GM19025 (cell line): ENCODE data around the gene SNED1.

Experiments
- ATAC-seq: cut with Tn5 transposase; IDR thresholded peaks from one replicate; pipeline ENCODE4 v1.9.1; 2021; ENCODE audit warnings: mild to moderate bottlenecking, low read depth, moderate library complexity; ENCODE audit not compliant: unreplicated experiment

SNED1 gene

DNA sequence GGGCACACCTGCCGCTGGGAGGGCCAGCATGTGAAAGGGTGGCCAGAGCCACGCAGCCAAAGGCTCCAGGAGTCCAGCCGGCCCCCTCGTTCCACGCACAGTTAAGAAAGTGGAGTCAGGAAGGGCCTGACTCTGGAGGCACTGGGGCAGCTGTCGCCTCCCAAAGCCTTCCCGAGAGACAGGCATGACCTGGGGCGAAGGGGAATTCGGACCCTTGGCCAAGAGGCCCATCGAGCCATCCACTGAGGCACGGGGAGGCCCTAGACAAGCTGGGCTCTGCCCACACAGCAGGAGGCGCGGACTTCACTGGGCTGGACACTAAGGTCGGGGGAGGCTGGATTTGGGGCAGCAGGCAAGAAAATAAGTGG lies 38.5 kb upstream of the SNED1 start:
- no peak for ATAC-seq

DNA sequence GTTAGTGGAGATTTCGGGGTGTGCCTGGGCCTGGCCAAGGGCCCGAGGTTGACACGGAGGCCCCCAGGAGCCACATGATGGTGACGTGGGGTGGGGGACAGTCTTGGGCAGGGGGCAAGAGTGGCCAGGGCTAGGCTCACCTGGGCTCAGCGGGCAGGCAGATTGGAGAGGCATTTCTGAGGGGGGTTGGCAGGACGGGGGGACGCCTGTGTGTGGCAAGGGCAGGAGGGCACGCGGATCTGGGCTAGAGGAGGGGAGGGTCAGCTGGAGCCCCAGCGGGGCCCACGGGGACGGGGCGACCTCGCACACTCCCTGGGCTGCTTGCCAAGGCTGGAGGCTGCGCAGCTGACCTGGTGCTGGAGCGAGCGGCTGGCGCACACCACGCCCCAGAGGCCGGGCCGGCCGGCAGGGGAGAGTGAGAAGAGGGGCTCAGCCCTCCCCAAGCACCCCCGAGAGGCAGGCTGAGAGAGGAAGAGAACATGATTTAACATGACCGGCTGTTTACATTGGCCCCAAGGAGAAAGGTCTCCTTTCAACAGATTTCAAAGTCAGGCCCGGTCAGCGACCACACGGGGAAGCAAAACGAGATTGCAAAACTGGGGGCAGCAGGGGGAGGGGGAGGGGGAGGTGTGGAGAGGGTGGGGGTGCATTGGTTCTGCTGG lies 38.0 kb upstream of the SNED1 start:
- no peak for ATAC-seq

DNA sequence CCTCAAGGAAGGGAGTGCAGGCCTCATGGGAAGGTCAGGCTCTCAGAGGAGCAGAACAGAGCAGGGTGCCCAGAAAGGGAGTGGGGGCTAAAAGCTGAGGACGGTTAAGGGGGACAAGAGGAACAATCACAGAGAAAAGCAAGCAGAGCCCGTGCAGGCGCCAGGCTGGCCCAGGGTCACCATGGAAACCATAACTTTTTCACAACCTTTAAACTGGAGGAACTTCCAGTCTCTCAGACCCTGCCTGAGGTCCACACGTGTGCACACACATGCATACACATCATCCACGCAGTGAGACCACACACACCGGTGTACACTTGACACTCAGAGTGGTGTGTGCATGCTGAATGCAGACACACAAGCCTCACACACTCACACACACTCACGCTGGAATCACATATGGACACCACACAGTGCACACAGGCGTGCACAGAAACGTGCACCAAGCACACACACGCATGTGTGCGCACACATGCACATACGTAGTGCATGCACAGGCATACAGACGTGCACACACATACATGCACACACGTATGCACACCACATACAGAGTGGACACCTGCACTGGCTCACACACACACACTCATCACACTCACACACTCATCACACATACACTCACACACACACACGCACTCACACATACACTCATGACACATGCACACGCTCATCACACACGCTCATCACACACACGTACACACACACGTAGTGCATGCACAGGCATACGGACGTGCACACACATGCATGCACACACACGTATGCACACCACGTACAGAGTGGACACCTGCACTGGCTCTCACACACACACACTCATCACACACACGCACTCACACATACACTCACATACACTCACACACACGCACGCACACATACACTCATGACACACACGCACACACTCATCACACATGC lies 37.2 kb upstream of the SNED1 start:
- ATAC-seq: no peak

DNA sequence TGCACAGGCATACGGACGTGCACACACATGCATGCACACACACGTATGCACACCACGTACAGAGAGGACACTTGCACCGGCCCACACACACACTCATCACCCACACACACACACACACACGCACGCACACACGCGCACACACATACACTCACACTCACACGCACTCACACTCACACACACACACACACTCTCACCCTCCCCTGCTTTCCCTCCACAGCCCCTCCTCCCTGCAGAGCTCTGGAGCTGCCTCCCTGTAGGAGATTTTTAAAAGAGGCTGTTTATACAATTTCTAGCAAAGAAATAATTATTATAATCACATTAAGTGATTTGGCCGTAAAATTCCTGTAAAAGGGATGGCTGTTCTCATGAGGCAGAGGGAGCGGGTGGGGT lies 36.5 kb upstream of the SNED1 start:
- ATAC-seq: no peak

DNA sequence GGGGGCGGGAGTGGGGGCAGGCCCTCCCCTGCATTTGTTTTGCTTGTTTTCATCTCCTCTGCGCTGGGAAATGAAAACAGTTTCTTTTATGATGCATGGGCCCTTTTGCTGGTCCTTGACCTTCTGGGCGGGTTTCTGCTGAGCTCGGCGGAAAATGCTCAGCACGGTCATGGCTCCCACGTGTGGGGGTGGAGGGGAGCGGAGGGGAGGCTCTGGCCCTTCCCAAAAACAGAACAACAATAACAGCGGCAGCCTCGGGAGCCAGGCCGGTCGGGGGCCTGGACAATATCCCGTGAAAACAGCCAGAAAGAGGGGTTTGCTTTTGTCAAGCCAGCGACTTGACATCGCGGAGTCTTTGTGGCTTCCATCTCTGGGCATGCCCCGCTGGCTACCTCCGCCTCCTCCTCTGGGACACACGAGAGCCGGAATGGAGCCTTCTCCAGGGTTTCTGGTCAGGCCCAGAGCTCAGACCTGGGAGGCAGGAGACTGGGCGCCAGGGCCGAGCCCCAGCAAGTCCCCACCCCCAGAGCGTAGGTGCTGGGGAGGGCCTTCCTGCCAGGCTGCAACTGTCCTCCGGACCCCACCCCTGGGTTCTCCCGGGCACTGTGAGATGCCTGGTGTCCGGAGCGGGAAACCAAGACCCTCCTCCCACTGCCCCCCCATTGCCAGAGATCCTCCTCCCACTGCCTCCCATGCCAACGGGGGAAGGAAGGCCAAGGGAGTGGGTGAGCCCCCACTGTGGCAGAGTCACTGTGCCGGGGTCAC lies 35.9 kb upstream of the SNED1 start:
- ATAC-seq: no peak

DNA sequence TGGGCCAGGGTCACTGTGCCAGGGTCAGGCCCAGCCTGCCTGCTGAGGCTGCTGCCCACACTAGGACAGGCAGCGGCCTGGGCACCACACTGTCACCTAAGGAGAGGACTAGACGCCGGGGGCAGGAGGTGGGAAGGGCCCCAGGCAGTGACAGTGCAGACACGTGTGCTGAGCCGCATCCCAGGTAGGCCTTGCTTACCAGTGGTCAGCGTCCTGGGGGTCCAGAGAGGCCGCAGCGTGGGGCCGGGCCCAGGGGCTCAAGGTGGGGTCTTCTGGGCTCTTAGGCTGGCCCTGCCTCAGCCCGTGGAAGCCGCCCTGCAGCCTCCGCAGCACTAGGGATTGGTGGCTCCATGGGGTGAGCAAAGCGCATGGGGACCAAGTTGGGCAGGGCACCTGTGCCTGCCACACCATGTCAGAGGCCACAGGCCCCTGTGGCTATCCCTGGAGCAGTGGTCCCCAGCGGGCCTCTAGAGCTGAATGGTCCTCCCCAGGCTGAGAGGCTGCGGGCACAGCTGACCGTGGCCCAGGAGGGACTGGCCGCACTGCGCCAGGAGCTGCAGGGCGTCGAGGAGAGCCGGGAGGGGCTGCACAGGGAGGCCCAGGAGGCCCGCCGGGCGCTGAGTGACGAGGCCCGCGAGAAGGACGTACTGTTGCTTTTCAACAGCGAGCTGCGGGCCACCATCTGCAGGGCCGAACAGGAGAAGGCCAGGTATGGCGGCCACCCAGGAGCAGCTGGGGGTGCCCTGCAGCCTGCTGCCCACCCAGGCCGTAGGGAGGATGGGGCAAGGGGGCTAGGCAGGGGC lies 35.2 kb upstream of the SNED1 start:
- no peak for ATAC-seq

DNA sequence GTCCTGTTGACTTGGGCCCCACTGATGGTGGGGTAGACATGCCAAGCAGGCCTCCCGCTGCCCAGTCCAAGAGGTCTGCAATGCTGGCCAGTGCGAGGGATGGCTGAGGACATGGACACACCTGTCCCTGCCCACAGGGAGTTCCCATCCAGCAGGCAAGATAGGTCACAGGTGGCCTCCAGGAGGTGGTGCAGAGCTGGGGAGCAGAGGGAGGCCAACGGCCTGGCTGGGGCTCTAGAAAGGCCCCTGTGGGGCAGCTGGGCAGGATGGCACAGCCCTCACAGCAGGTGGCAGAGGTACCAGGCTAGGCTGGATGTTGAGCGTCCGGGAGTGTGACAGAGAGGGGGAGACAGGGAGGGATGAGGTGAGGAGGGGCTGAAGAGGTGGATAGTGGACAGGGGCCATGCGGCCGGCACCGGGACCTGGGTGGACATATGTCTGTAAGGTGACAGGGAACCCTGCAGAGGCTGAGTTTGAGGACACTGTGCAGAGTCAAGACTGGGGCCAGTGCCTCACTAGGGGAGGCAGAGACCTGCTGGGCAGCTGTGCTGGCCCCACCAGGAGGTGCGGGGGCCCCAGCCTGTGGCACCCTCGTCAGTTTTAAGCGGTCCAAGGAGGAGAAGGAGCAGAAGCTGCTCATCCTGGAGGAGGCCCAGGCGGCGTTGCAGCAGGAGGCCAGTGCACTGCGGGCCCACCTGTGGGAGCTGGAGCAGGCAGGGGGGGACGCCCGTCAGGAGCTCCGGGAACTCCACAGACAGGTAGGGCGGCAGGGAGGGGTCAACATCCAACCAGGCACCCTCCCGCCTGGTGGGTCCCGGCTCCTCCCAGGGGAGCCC lies 34.3 kb upstream of the SNED1 start:
- ATAC-seq: no peak

DNA sequence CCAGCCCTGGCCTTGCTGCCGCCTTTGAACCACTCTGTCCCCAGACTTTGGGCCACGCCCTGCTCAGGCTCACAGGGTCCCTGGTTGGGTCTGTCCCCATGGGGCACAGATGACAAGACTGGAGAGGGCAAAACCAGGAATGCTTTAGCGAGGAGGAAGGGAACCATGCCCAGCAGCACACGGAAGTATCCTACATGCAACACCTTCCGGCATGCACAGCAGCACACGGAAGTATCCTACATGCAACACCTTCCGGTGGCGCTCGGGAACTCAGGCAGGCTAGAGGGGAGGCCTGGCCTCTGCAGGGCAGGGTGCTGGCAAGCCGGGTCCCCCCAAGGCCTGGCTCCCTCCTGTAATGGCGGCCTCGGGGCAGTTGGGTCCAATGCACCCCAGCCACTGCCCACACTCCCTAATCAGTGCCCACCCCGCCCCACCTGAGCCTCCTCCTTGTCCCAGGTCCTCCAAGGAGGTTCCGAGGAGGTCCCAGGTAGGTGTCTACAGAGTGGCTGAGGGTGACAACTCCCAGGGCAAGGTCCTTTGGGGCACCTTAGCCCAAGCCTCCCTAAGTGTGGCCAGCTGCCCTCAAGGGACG lies 33.6 kb upstream of the SNED1 start:
- no peak for ATAC-seq

DNA sequence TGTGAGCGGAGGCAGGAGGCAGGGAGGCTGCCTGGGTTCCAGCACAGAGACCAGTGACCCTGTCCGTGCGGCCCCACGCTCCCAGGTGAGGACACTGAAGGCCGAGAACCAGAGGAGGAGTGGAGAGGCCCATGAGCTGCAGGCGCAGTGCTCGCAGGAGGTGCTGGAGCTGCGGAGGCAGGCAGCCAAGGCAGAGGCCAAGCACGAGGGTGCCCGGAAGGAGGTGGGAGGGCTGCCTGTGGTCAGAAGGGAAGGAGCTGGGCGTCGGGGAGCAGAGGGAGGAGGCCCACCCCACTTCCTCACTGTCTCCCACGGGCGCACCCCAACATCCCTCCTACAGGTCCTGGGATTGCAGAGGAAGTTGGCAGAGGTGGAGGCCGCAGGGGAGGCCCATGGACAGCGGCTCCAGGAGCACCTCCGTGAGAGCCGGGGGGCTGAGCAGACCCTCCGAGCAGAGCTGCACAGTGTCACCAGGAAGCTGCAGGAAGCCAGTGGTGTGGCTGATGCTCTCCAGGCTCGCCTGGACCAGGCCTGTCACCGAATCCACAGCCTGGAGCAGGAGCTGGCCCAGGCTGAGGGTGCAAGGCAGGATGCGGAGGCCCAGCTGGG lies 33.0 kb upstream of the SNED1 start:
- ATAC-seq: no peak

DNA sequence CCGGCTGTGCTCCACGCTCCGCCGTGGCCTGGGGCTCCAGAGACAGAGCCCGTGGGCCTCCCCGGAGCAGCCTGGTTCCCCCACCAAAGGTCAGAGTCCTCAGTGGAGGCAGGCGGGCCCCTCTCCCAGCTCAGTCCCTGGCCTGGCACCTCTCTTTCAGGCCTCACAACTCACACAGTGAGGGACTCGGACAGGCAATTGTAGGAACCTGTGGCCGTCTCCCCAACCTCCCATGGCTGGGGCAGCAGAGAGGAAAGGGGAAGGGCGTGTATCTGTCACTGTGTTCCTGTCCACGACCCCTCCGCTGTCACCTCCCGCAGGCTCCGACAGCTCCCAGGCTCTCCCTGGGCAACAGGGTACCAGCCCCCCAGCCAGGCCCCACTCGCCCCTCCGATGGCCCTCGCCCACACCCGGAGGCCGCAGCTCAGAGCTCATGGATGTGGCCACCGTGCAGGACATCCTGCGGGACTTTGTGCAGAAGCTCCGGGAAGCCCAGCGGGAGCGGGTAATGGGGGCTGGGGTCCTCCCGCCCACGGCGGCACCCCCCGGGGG lies 32.4 kb upstream of the SNED1 start:
- ATAC-seq: no peak

DNA sequence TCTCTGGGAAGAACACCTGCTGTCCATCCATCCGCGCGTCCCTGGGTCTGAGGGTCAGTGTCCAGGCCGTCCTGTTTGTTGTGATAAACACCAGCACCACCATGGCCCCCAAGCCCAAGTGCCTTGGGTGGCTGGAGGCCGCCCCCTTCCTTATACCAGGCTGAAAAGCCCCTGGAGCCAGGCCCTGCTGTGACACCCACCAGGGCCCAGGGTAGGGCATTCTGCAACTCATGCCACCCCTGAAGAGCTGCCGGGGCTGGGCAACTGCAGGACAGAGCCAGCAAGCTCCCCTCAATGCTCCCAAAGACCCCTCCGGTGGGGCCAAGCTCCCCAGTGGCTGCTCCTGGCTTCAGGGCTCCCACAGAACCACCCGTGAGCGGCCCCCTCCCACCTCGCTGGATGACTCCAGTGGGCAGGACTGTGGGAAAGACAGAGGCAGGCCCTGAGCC lies 31.9 kb upstream of the SNED1 start:
- no peak for ATAC-seq

DNA sequence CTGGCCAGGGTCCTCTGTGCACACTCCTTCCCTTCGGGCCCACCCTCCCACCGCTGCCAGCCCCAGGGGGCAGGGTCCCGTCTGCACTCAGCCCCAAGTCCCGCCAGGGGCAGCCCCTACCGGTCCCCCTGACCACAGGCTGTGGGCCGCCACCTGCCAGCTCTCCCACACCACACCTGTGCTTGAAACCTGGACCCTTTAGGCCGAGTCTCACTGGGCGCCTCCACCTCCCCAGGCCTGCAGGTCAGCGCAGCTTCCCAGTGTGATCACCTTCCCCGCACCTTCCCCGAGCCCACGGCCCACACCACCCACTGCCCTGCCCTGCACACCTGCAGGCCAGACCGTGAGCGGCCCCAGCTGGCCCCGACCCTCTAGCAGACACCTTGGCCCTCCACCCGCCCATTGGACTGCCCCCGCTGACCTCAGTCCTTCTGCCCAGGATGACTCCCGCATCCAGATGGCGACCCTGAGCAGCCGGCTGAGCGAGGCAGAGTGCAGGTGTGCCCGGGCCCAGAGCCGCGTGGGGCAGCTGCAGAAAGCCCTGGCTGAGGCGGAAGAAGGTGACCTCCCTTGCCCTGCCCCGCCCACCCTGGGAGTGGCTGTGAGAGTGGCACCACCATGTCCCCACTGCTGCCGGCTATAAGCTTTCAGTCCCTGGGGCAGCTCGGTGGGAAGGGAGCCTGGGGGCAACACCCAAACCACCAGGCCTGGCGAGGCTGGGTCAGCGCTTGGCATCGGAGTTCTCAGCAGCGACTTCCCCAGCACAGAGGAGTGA lies 31.3 kb upstream of the SNED1 start:
- ATAC-seq: no peak

DNA sequence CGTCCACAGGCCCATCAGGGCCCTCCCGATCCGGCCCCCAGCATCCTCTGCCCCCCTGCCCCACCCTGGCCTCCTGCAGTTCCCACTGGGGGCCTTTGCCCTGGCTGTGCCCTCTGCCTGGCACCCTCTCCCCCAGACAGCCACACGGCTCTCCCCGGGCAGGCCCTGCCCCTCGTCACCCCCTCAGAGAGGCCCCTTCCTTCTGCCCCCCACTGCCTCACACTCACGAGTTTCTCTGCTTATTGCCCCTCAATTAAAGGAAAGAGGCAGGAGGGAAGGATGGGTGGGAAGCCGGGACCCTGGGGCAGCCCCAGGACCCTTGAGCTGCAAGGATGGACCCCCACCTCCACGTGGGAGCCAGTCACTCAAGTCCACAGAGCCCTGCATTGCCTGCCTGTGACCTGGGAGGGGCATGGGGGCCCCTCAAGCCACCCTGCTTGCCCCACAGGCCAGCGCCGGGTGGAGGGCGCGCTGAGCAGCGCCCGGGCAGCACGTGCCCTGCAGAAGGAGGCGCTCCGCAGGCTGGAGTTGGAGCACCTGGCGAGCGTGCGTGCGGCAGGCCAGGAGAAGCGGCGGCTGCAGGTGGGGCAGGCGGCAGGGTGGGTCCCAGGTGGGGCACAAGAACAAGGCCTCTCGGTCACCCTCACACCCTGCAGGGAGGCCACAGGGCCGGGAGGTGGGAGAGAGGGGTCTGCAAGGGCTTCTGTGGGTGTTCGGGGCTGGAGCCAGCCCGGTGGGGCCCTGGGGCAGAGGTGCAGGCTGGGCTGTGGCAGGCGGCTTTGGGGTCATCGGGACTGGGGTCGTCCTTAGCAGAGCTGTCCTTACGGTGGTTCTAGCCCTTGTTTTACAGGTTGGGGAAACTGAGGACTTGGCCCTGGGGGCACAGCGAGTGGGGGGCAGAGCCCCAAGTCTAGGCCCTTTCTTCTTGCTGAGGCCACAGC lies 30.5 kb upstream of the SNED1 start:
- ATAC-seq: no peak

DNA sequence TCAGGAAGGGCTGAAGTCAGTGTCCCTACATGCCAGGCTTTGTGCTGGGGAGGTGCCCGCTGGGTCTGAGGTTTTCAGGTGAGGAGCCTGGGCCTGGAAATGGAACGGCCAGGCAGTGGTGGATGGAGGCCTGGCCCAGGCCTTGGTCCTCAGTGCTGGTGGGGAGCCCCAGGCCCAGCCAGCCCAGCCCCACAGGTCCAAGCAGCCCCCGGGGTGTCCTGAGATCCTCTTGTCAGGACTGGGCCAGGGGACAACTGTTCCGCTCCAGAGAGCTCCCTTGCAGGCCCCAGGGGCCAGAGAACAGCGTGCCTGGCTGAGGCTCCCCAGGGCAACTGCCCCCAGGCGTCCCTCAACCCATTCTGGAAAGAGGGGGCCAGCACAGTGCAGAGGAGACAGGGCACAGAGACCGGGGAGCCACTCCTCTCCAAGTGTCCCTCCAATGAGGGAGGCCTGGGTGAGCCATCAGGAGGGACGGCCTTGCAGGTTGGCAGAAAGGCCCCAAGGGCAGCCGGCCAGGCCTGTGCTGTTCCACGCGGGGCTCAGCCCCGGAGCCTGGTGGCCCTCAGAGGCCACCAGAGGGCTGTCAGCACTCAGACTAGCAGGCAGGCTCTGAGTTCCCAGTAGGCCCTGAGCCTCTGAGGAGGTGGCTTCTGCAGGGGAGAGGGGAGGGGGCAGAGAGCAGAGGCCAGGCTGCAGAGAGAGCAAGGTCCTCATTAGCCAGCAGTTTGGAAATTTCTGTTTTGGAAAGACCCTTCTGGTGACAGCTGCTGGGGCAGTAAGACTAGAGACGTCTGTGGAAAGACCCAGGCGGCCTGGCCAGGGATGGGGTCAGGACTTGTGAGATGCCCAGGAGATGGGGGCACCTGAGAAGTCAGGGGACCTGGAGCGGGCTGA lies 29.4 kb upstream of the SNED1 start:
- no peak for ATAC-seq

DNA sequence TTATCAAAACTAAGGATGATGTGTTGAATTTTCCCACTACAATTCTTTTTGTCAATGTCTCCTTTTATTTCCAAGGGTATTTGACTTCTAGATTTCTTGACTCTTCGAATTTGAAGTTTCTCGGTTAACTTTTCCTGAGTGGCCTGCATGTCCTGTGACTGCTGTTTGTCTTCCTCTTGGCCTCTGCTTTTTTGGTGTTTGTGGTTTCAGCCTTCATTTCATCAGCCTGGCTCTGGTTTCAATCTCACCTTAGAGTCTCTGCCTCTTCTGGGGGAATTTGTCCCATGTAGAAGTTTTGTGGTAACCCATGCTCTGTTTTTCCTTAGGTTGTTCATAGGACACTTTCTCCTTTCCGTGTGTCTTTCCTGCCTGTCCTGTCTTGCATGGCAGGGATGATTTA lies 28.3 kb upstream of the SNED1 start:
- no peak for ATAC-seq

DNA sequence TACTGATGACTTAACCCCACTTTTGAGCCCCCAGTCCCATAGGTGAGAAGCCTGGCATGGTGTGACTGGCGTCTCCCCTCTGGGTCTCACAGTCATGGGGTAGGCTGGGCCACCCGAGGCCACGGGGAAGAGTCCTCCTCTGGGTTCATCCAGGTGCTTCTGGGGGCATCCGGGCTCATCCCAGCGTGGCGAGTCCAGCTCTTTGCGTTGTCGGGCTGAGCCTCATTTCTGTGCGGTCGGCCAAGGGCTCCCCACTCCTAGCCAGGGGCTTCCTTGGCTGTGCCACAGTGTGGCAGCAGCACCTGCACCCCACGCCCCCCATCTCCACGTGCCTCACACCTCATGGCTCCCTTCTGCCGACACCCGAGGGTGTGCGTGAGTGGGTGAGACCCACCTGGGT lies 27.6 kb upstream of the SNED1 start:
- no peak for ATAC-seq
